Measurements from ENCODE around the gene ZFYVE1. TPM values are rescaled to one million over a fixed set of nuclear protein-coding genes. Genes with fewer than 3 reads are reported as not detected.
"Not testable (repeated sequence)": the region's sequence is repeated elsewhere in the genome, so short reads cannot be mapped to it uniquely, and the experiment has no call there.

Gene ZFYVE1
- total RNA-seq (2014; rRNA removed; shearing (Covaris generic)), result 5.3 and 5.7 TPM in 2 replicates

- DNase-seq (ENCODE audit: low spot score), result peak; percentile 99
These were observed at the start of gene ZFYVE1 for GRCh38 chr14:73026845-73027542. Gene ZFYVE1, minus strand, starts transcription at chr14:73027106. Its CDS starts 2,598 bp downstream, at chr14:73024508.

GRCh38 chr14:73069585-73069984, 42.7 kb upstream of the ZFYVE1 start:
- no peak for DNase-seq (ENCODE audit: low spot score)

GRCh38 chr14:73058922-73059673, 32.2 kb upstream of the ZFYVE1 start:
- DNase-seq (ENCODE audit: low spot score), result peak; percentile 8

- DNase-seq (ENCODE audit: low spot score), result peak; percentile 98
These were observed 31.5 kb upstream of the ZFYVE1 start, which contains the start of gene RBM25 for GRCh38 chr14:73058224-73058921. Gene RBM25, plus strand, starts transcription at chr14:73058534. Its CDS starts 13,108 bp downstream, at chr14:73071642.

GRCh38 chr14:73057944-73058223, 31.0 kb upstream of the ZFYVE1 start:
- no peak for DNase-seq (ENCODE audit: low spot score)

GRCh38 chr14:73055251-73055650, 28.3 kb upstream of the ZFYVE1 start:
- DNase-seq (ENCODE audit: low spot score), result no peak

GRCh38 chr14:73049428-73049827, 22.5 kb upstream of the ZFYVE1 start:
- no peak for DNase-seq (ENCODE audit: low spot score)

GRCh38 chr14:73047808-73048207, 20.9 kb upstream of the ZFYVE1 start:
- DNase-seq (ENCODE audit: low spot score), result no peak

- DNase-seq (ENCODE audit: low spot score), result not testable (repeated sequence)
These were observed 10.0 kb upstream of the ZFYVE1 start for GRCh38 chr14:73036706-73037450.

- no peak for DNase-seq (ENCODE audit: low spot score)
These were observed 1.1 kb upstream of the ZFYVE1 start for GRCh38 chr14:73027984-73028383.

GRCh38 chr14:73027546-73027945, 640 bp upstream of the ZFYVE1 start:
- no peak for DNase-seq (ENCODE audit: low spot score)

GRCh38 chr14:73026243-73026844, 562 bp downstream of the ZFYVE1 start:
- DNase-seq (ENCODE audit: low spot score), result no peak

GRCh38 chr14:73025544-73025943, 1.4 kb downstream of the ZFYVE1 start:
- no peak for DNase-seq (ENCODE audit: low spot score)

- no peak for DNase-seq (ENCODE audit: low spot score)
These were observed 4.9 kb downstream of the ZFYVE1 start for GRCh38 chr14:73022051-73022450.

- not testable (repeated sequence) for DNase-seq (ENCODE audit: low spot score)
These were observed 10.9 kb downstream of the ZFYVE1 start for GRCh38 chr14:73016011-73016410.

- not testable (repeated sequence) for DNase-seq (ENCODE audit: low spot score)
These were observed 11.4 kb downstream of the ZFYVE1 start for GRCh38 chr14:73015552-73015951.

GRCh38 chr14:73014105-73014504, 12.8 kb downstream of the ZFYVE1 start:
- DNase-seq (ENCODE audit: low spot score), result no peak

GRCh38 chr14:73011189-73011588, 15.7 kb downstream of the ZFYVE1 start:
- DNase-seq (ENCODE audit: low spot score), result not testable (repeated sequence)

GRCh38 chr14:73008501-73008900, 18.4 kb downstream of the ZFYVE1 start:
- no peak for DNase-seq (ENCODE audit: low spot score)

- DNase-seq (ENCODE audit: low spot score), result no peak
These were observed 19.1 kb downstream of the ZFYVE1 start for GRCh38 chr14:73007835-73008234.

- not testable (repeated sequence) for DNase-seq (ENCODE audit: low spot score)
These were observed 22.3 kb downstream of the ZFYVE1 start for GRCh38 chr14:73004641-73005040.

Measured in H4 (cell line).